Activated CD8-positive, alpha-beta memory T cell treated with anti-CD3 and anti-CD28 coated beads for 24 hours (primary cell): Measurements from ENCODE around the gene WNK2.

ENCODE experiments used
- DNase-seq: peaks from one replicate; pipeline ENCODE4 v3.0.0-alpha.2; 2020

Gene WNK2

GRCh38 chr9:93186215-93186945 is 2.4 kb downstream of the WNK2 start:
- no peak for DNase-seq

GRCh38 chr9:93187047-93187446 is 3.1 kb downstream of the WNK2 start:
- no peak for DNase-seq

DNA sequence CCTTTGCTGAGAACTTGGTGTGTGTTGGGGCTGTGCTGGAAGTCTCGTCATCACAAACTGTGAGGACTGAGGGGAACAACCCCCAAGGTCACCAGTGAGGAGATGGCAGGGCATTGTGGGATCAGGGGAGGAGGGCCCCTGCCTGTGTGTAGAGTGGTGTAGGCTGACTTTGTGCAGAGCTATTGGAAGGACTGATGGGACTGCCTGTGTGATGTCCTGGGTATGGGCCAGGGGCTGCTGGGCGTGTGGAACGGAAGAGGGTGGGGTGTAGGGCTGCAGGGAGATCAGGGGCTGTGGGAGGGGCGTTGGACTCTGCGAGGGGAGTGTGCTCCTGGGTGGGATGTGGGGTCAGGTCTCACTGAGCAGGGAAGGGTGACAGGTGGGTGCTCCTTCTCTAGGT is 3.6 kb downstream of the WNK2 start:
- no peak for DNase-seq

DNA sequence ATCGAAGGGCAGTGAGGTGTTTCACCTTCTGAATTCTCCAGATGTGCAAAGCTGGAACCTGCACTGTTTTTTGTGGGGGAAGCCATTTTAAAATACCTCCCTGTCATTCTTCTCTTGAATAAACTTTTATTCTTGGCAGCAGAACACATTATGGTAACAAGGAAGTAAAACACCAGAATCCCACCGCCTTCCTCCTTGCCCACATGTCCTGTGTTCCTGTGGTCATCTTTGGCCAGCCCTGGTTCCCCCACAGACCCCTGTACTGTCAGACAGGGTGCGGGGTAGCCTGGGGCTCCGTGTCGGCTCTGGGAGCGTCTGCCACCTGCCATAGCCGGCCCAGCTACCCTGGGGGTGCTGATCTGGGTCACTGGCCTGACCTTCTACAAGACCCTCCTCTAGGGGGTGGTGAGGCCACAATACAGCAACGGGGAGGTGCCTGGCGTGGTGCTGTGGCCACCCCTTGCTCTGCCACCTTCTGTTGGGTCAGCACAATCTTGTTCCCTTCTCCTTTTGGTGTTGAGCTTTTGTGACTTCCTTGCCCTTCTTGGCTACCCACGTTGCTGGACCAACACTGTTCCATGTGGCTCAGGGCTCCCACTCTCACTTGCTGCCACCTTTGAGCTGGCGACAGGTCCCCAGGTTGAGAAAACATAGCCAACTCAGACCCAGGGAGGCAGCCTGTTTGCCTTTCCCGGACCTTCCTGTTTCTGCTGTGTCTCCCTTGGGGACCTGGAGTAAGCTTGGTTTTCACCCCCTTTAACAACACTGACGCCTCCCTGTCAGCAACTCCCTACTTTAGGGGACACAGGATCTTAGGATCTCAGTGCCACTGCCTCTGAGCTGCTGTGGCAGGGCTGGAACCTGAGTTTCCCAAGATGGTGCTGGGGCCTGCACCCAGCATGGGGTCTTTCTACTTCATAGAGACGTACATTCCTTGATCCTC is 4.8 kb downstream of the WNK2 start:
- DNase-seq: no peak

DNA sequence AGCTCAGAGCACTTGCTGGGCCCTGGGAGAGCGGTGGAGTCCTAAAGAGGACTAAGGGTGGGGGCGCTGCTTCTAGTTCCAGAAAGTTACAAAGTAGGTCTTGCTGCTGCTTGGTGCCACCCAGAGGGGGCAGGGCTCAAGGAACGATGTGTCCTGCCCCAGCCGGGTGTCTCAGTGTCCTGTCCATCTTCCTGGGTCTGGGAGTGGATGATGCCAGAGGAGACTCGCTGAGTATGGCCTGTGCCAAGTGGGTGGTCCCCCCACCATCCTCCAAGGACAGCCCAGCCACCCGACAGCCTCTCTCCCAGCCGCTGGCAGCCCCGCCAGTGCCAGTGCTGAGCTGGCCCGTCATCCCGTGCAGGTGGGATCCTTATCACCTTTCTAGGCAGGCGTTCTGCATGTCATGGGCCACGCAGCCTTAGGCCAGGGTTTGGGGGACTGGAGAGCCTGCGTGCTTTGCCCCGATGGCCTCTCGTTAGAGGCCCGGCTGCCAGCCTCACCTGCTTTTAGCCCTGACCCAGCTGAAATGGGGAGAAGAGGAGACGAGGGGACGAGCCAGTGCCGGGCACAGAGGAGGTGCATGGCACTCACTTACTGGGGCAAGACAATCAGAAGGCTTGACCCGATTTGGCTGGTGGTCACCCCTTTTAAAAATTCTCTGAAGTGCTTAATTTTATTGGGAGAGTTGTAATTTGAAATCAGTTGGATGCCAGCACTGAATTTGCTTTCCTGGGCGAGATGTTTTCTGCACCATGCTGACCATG is 5.6 kb downstream of the WNK2 start:
- no peak for DNase-seq

DNA sequence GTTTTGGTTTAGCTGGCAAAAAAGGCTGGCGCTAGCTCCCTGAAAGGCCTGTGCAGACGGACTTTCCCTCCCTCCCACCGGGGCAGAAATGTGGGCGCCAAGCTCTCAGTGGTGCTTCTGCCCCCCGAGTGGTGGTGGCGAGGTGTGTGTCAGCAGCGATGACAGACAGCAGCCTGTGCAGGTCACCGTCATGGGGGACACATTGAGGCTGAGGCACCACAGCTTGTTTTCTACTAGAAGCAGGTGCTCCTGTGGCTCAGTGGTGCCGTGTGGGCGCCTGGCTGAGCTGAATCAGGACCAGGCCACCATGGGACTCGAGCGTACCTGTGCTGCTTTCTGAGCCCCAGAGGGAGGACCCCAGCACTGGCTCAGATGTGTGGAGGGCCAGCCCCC is 6.2 kb downstream of the WNK2 start:
- no peak for DNase-seq

- DNase-seq: no peak
Observed at GRCh38 chr9:93190656-93191353, 6.9 kb downstream of the WNK2 start.

DNA sequence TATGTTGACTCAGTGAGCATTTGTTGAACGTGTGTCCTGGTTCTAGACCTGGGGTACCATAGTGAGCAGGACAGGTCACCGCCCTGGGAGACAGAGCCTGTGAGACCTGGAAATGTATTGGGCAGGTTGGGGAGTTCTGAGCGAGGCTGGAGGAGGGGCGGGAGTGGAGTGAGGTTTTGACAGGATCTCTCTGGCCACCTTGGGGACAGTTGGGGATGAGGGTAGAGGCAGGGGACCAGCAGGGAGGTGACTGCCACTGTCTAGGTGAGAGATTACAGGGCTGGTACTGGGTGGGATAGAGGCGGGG is 7.4 kb downstream of the WNK2 start:
- DNase-seq: no peak

GRCh38 chr9:93192721-93193387 is 8.9 kb downstream of the WNK2 start:
- no peak for DNase-seq

- no peak for DNase-seq
Observed at GRCh38 chr9:93193388-93194220, 9.7 kb downstream of the WNK2 start.

DNA sequence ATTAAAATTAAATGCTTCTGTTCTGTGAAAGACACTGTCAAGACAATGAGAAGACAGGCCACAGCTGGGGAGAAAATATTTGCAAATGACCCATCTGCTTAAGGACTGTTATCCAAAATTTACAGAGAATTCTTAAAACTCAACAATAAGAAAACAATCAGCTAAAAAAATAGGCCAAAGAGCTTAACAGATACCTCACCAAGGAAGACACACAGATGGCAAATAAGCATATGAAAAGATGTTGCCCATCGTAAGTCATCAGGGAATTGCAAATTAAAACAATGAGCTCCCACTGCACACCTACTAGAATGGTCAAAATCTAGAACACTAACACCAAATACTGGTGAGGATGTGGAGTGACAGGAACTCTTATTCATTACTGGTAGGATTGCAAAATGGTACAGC is 10.3 kb downstream of the WNK2 start:
- no peak for DNase-seq

DNA sequence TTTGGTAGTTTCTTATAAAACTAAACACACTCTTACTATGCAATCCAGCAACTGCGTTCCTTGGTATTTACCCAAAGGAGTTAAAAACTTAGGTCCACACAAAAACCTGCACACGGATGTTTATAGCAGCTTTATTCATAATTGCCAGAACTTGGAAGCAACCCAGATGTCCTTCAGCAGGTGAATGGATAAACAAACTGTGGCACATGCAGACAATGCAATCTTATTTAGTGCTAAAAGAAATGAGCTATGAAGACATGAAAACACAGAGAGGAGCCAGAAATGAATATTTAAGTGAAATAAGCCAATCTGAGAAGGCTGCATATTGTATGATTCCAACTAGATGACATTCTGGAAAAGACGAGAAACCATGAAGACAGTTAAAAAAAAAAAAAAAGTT is 10.7 kb downstream of the WNK2 start:
- no peak for DNase-seq

DNA sequence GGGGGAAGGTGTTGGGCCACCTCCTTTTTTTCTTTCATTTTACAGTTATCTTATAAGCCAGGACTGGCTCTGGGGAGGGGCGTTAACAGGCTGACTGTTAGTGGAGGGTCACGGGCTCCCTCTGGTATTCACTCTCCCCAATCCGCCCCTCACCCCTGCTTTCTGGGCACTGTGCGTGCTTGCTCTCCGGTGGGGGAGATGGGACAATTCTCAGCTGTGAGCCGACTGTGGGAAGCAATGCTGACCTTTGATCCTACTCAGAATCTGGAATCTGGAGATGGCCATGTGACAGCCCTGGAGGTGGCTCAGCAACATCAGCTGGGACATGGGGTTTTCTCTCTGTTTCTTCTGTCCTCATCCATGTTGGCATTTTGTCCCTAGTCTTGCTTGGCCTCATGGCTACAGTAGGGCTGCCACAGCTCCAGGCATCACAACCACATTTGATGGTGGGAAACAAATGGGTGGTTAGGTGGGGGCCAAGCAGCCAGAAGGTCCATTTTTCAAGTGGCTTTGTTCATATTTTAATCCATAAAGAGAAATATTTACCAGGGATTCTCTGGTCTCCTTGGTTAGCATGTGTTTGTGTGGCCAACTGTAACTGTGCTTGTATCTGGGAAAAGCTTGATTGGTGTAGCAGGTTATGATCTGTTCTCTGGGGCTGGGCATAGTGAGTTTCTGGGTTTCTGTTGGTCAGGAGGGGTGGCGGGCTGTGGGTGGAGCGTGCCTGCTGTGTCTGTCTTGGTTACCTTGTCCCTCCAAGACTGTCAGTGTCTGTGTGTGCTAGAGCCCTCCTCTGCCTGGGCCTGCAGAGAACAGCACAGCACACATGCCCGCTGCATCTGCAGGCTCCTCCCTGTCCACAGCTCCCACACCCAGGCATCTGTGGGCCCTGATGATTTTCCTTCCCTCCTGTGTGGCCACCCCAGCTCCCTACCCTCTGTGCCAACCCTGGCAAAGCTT is 12.4 kb downstream of the WNK2 start:
- no peak for DNase-seq

- DNase-seq: no peak
Observed at GRCh38 chr9:93197670-93198069, 13.7 kb downstream of the WNK2 start.

DNA sequence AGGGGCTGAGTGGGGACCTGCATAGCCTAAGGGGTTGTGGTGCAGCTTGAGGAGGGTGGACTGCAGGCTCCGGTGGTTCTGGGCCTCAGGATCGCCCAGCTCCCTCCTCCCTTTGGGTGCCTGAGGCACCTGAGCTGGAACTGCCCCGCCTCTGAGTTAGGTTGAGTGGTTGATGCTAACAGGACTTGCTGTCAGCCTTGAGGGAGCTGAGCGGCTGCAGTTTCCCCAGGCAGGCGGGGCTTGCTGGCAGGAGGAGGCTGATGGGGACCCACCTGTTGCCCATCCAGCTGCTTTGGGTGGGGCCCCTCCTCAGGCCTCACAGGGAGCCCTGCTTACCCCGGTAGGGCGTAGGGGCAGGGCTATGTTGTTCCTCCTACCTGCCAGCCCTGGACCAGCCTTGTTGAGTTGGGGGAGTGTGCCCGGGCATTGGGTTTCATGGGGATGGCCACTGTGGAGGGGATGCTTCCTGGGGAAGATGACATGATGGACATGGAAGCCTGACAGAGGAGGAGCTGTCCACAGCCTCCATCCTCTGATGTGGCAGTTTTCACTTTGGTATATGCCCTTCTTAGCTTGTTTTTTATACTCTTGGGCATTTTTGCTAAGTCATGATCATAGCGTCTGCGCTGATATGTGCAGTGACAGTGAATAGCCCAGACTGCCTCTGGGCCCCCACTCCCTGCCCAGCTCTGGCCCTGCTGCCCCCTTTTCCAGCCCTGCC is 14.3 kb downstream of the WNK2 start:
- no peak for DNase-seq

DNA sequence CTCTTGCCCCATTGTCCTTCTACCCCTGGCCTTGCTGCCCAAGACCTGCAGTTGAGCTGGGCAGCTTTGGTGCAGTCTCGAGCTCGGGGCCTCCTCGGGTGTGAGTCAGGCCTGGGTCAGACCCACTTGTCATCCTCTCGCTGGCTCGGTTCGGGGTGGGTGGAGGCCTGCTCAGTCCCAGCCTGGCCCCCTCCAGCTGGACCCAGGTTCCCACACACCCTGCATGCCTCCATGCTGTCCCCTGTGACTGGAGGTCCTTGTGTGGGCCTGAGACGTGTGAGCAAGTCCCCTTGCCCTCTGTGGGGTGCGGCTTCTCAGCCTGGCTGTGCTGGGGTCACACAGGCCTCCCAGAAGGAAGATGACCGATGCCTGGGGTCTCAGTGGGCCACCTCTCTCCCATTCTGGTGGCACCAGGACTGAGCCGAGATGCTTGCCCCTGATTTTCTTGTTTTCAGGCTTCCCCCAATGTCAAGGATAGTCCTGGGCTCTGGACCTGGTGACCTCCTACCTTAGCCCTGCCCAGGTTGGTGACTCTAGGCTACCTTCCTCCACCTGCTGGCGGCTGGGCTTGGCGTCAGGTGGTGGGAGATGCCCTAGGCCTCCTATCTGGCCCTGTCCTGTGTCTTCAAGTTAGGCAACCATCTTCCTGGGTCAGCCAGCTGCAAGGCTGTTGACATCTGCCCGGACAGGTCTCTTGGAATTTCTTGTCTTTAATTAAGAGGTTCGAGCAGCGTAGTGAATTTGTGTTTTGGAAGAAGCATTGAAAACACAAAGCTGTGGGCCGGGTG is 15.1 kb downstream of the WNK2 start:
- DNase-seq: no peak

GRCh38 chr9:93200449-93200742 is 16.5 kb downstream of the WNK2 start:
- DNase-seq: no peak

DNA sequence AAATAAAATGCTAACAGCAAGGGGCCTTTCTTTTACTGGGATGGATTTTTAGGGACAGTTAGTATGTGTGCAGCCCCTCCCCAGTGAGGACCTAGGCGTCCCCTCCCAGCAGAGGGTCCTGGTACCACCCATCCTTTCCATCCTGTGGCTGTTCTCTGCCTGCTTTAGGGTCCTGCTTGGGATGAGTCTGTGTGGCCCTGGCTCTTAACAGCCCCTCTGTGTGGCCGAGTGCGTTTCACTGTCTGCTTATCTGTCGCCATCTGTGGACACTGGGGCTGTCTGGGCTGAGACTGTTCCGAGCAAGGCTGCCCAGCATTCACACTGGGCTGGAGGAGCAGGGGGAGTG is 17.0 kb downstream of the WNK2 start:
- no peak for DNase-seq
